ENCODE data around the gene CREB5. TPM values are rescaled to one million over a fixed set of nuclear protein-coding genes. Genes with fewer than 3 reads are reported as not detected.
A peak's percentile ranks its signal among the peaks of the same experiment; 100 is the strongest.
"Not testable (repeated sequence)": the region's sequence is repeated elsewhere in the genome, so short reads cannot be mapped to it uniquely, and the experiment has no call there.

The CREB5 gene
- total RNA-seq, 4 donors from 2014 or later, result 0.90 to 10.1 (median 4.9) TPM

DNA sequence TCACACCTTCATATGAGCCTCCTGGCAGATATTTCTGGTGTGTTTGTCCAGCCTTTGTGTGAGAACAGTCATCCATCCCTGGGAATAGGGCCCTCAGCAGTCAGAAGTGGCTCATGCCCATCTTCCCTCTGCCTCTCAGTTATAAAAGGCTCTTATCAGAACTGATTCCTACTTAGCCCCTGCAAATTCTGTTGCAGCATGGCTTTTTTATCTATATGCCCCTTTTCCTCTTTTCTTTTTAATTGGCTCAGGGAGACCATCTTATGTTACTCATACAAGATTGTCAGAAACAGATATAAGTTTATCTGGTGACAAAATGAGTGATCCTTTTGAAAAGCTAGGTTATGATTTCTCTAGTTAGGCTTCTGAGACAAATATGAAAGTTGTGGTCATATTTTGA lies 194.1 kb downstream of the CREB5 start:
- Histone ChIP-seq H3K27ac (no peak overlapping the region), H3K9me3 (no peaks in the 10 kb centered on the region), H3K4me3 (no peak overlapping the region), H3K27me3 (no peaks in the 10 kb centered on the region), H3K36me3 (no peaks in the 10 kb centered on the region), H3K4me1 (peaks cover 23 to 26% of the 10 kb centered on the region in 2 donors)
- no peak for ATAC-seq
- intact Hi-C loops (cut with DNase I; ENCODE audit: low total_unique reads), result no loop called here
- TF ChIP-seq, protein P1, sequence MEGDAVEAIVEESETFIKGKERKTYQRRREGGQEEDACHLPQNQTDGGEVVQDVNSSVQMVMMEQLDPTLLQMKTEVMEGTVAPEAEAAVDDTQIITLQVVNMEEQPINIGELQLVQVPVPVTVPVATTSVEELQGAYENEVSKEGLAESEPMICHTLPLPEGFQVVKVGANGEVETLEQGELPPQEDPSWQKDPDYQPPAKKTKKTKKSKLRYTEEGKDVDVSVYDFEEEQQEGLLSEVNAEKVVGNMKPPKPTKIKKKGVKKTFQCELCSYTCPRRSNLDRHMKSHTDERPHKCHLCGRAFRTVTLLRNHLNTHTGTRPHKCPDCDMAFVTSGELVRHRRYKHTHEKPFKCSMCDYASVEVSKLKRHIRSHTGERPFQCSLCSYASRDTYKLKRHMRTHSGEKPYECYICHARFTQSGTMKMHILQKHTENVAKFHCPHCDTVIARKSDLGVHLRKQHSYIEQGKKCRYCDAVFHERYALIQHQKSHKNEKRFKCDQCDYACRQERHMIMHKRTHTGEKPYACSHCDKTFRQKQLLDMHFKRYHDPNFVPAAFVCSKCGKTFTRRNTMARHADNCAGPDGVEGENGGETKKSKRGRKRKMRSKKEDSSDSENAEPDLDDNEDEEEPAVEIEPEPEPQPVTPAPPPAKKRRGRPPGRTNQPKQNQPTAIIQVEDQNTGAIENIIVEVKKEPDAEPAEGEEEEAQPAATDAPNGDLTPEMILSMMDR (IDR thresholded peaks at IDR 0.05 in 4 of 5, conservative IDR thresholded peaks at IDR 0.05 in 1 of 5), result no peak
- no peak for TF ChIP-seq POLR2A (IDR thresholded peaks at IDR 0.05)
- DNase-seq, result no peak
- in situ Hi-C loops (cut with MboI; ENCODE audit: low sequenced_read_pairs in 4 of 4), result loop anchor here in 1 of 4 donors (10.0 to 25.0 kb wide), 2 partner anchors 212 to 256 kb away; no protein-coding TSS in a partner anchor

DNA sequence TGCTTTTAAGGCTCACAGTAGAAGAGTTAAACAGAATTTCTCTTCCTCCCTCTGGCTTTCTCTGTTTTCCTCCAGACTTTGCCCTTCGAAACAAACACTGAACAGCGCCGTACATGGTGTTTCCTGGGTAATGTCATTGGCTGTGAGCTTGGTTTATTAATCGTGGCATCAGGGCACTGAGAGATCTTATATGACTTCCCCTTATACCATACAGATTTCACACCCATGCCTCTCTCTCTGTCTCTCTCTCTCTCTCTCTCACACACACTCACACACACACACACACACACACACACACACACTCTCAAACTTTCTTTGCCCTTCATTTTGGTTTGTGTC lies 195.5 kb downstream of the CREB5 start:
- H3K4me1 ChIP-seq, result peaks cover 23 to 26% of the 10 kb centered on the region in 2 donors
- H3K27me3 ChIP-seq, result no peaks in the 10 kb centered on the region
- intact Hi-C loops (cut with DNase I; ENCODE audit: low total_unique reads), result no loop called here
- no peaks in the 10 kb centered on the region for H3K9me3 ChIP-seq
- ATAC-seq, result no peak
- H3K36me3 ChIP-seq, result no peaks in the 10 kb centered on the region
- in situ Hi-C loops (cut with MboI; ENCODE audit: low sequenced_read_pairs in 4 of 4), result loop anchor here in 1 of 4 donors (10.0 to 25.0 kb wide), 2 partner anchors 213 to 254 kb away; no protein-coding TSS in a partner anchor
- no peak overlapping the region for H3K27ac ChIP-seq
- H3K4me3 ChIP-seq, result no peak overlapping the region
- no peak for DNase-seq
- TF ChIP-seq POLR2A (IDR thresholded peaks at IDR 0.05), result no peak

DNA sequence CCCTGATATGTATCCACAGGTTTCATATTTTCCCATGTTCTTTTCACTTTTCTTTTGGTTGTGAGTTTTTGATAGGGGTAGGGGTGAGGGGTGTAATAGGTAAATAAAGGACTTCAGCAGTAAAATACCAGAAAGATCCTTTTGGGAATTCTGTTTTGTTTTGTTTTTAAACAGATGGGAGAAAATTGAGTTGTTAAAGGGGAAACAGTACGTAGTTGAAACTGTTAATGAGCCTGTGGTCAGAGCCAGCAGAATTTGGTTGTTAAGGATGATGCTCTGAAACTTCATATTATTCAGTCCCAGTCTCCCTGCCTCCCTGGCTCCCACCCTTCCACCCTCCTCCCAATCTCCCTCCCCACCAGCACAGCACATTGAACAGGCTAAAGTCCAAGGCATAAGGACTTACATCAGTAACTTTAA lies 195.9 kb downstream of the CREB5 start:
- no peak for DNase-seq
- no peak for ATAC-seq
- Histone ChIP-seq H3K4me1 (peaks cover 23 to 26% of the 10 kb centered on the region in 2 donors), H3K27me3 (no peaks in the 10 kb centered on the region), H3K9me3 (no peaks in the 10 kb centered on the region), H3K4me3 (no peak overlapping the region), H3K36me3 (no peaks in the 10 kb centered on the region), H3K27ac (no peak overlapping the region)
- intact Hi-C loops (cut with DNase I; ENCODE audit: low total_unique reads), result no loop called here
- TF ChIP-seq, protein P1 (IDR thresholded peaks at IDR 0.05 in 4 of 5, conservative IDR thresholded peaks at IDR 0.05 in 1 of 5), result no peak
- no peak for TF ChIP-seq POLR2A (IDR thresholded peaks at IDR 0.05)
- in situ Hi-C loops (cut with MboI; ENCODE audit: low sequenced_read_pairs in 4 of 4), result loop anchor here in 1 of 4 donors (10.0 to 25.0 kb wide), 2 partner anchors 213 to 254 kb away; no protein-coding TSS in a partner anchor

DNA sequence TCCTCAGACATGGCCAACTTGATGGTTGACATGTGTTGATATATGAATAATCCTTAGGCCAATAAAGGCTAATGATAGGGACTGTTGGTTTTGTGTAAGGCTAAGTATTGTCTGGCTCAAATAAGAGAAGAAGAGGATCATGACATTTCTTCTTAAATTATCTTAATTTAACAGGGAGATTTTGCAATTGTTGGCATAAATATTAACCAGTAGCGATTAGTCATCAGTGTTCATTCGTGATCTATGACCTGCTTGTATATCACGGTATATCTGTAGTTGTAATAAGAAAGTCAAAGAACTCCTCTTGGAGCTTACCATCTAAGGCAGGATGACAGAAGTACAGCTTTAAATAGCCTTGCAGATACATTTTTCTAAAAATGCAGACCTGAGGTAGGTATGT lies 196.4 kb downstream of the CREB5 start:
- Histone ChIP-seq H3K27me3 (no peaks in the 10 kb centered on the region), H3K4me3 (no peak overlapping the region), H3K36me3 (no peaks in the 10 kb centered on the region), H3K4me1 (peaks cover 23 to 26% of the 10 kb centered on the region in 2 donors), H3K9me3 (no peaks in the 10 kb centered on the region), H3K27ac (no peak overlapping the region)
- ATAC-seq (no peak), DNase-seq (no peak)
- intact Hi-C loops (cut with DNase I; ENCODE audit: low total_unique reads), result no loop called here
- in situ Hi-C loops (cut with MboI; ENCODE audit: low sequenced_read_pairs in 4 of 4), result loop anchor here in 1 of 4 donors (10.0 to 25.0 kb wide), 2 partner anchors 214 to 254 kb away; no protein-coding TSS in a partner anchor
- TF ChIP-seq POLR2A (IDR thresholded peaks at IDR 0.05), result no peak
- TF ChIP-seq, protein P1 (IDR thresholded peaks at IDR 0.05 in 4 of 5, conservative IDR thresholded peaks at IDR 0.05 in 1 of 5), result no peak

DNA sequence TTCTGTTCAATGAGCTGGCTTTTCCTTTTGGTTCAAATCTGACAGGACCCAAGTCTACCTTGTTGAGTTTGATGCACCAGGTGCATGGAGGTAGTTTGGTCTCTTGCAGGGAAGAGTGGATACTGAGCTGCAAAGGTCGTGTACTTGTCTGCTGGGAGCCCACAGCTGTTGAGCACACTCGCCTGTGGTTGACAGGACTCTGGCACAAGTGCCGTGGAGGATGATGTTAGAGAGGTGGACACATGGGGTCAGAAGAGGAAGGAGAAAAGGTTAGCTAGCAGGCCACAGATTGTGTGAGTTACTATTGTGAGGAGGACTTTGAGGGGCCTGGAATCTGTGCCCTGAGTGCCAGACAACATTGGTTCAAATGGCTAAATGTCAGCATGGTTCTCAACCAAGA lies 197.3 kb downstream of the CREB5 start:
- DNase-seq (peak in 1 of 2 donors; percentile 55), ATAC-seq (peak in 1 of 2 donors; percentile 83)
- Histone ChIP-seq H3K4me3 (no peak overlapping the region), H3K9me3 (no peaks in the 10 kb centered on the region), H3K27me3 (no peaks in the 10 kb centered on the region), H3K4me1 (peaks cover 23 to 26% of the 10 kb centered on the region in 2 donors), H3K36me3 (no peaks in the 10 kb centered on the region), H3K27ac (no peak overlapping the region)
- intact Hi-C loops (cut with DNase I; ENCODE audit: low total_unique reads), result no loop called here
- TF ChIP-seq, protein P1 (IDR thresholded peaks at IDR 0.05 in 4 of 5, conservative IDR thresholded peaks at IDR 0.05 in 1 of 5), result no peak
- no peak for TF ChIP-seq POLR2A (IDR thresholded peaks at IDR 0.05)
- in situ Hi-C loops (cut with MboI; ENCODE audit: low sequenced_read_pairs in 4 of 4), result loop anchor here in 1 of 4 donors (10.0 to 25.0 kb wide), 2 partner anchors 215 to 253 kb away; no protein-coding TSS in a partner anchor

DNA sequence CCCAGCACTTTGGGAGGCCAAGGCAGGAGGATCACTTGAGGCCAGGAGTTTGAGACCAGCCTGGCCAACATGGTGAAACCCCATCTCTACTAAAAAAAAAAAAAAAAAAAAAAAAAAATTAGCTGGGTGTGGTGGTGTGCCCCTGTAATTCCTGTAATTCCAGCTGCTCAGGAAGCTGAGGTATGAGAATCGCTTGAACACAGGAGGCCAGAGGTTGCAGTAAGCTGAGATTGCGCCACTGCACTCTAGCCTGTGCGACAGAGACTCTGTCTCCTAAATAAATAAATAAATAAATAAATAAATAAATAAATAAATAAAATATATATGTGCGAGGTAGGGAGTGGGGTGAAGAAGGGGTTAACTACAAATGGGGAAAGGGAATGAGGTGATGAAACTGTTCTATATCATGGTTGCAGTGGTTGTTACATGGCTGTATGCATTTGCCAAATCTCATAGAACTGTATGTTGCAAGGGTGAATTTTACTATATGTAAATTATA lies 199.1 kb downstream of the CREB5 start:
- H3K36me3 ChIP-seq; intact Hi-C loops (cut with DNase I; ENCODE audit: low total_unique reads); H3K4me3 ChIP-seq; ATAC-seq; H3K9me3 ChIP-seq; DNase-seq; H3K27ac ChIP-seq; H3K27me3 ChIP-seq: not testable (repeated sequence)
- peaks cover 11 to 12% of the 10 kb centered on the region in 2 donors for H3K4me1 ChIP-seq
- in situ Hi-C loops (cut with MboI; ENCODE audit: low sequenced_read_pairs in 4 of 4), result loop anchor here in 1 of 4 donors (25.0 kb wide), 1 partner anchor 251 kb away; no protein-coding TSS in a partner anchor

All from gastrocnemius medialis (tissue), 4 donors.